Large intestine (tissue), 3 donors: ENCODE results near the gene ESYT3. TPM values are rescaled to one million over a fixed set of nuclear protein-coding genes. Genes with fewer than 3 reads are reported as not detected.
"Not testable (repeated sequence)": the region's sequence is repeated elsewhere in the genome, so short reads cannot be mapped to it uniquely, and the experiment has no call there.

Experiments
- DNase-seq, 2 donors: peaks; one replicate each; pipeline versions ENCODE4 v3.0.0 to v3.0.0-alpha.2; 2013
- H3K27ac ChIP-seq: one replicate; pipeline ENCODE4 v1.5.1; 2013; ENCODE audit warnings: low read length
- H3K27me3 ChIP-seq: 2 replicates; pipeline ENCODE4 v1.6.1; 2013; ENCODE audit warnings: low read length; ENCODE audit not compliant: control insufficient read depth, insufficient read depth
- H3K36me3 ChIP-seq: 2 replicates; pipeline ENCODE4 v1.6.1; 2013; ENCODE audit warnings: low read length; ENCODE audit not compliant: control insufficient read depth, insufficient read depth
- H3K4me1 ChIP-seq: one replicate; pipeline ENCODE4 v1.6.1; 2013; ENCODE audit warnings: low read length; ENCODE audit not compliant: control insufficient read depth, insufficient read depth
- H3K4me3 ChIP-seq: one replicate; pipeline ENCODE4 v1.5.1; 2013; ENCODE audit warnings: low read length
- H3K9me3 ChIP-seq: one replicate; pipeline ENCODE4 v1.6.1; 2013; ENCODE audit warnings: mild to moderate bottlenecking, low read depth, low read length, moderate library complexity; ENCODE audit not compliant: control insufficient read depth
- WGBS: methylation state at CpG from one replicate; pipeline ENCODE4 v1.1.5; 2013; ENCODE audit warnings: low lambda C conversion rate; ENCODE audit not compliant: insufficient coverage; 5-methylcytosine and 5-hydroxymethylcytosine counted together
- polyA plus RNA-seq: library from polyadenylated mRNA; unstranded; fragments of 120-200 nt; gene quantifications from one replicate; pipeline ENCODE4 v1.2.1, GENCODE V29; 2013

The ESYT3 gene
- polyA plus RNA-seq, 1 donor: 1.8 TPM

GRCh38 chr3:138511945-138512344 lies 77.5 kb downstream of the ESYT3 start:
- Histone ChIP-seq H3K36me3 (no peaks in the 10 kb centered on the region), H3K4me3 (no peak overlapping the region), H3K4me1 (no peaks in the 10 kb centered on the region), H3K27me3 (no peaks in the 10 kb centered on the region), H3K27ac (no peak overlapping the region), H3K9me3 (no peaks in the 10 kb centered on the region)
- DNase-seq: no peak

GRCh38 chr3:138513090-138513843 lies 78.9 kb downstream of the ESYT3 start:
- no peak for DNase-seq

DNA sequence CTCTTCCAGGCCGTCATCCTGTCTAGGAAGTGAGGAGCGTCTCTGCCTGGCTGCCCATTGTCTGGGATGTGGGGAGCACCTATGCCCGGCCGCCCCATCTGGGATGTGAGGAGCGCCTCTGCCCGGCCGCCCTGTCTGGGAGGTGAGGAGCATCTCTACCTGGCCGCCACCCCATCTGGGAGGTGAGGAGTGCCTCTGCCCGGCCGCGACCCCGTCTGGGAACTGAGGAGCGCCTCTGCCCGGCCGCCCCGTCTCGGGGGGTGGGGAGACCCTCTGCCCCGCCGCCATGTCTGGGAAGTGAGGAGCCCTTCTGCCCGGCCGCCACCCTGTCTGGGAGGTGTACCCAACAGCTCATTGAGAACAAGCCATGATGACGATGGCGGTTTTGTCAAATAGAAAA lies 87.0 kb downstream of the ESYT3 start:
- peaks cover 16% of the 10 kb centered on the region for H3K9me3 ChIP-seq
- H3K4me3 ChIP-seq, H3K36me3 ChIP-seq, H3K27ac ChIP-seq, H3K4me1 ChIP-seq, H3K27me3 ChIP-seq, DNase-seq: not testable (repeated sequence)
- WGBS: no CpG with 5 or more reads among the region's 23 CpGs

More at GRCh38 chr3:138513090-138513843, 78.9 kb downstream of the ESYT3 start:
- no peaks in the 10 kb centered on the region for H3K27me3 ChIP-seq
- H3K4me1 ChIP-seq: no peaks in the 10 kb centered on the region
- H3K27ac ChIP-seq: no peak overlapping the region
- H3K36me3 ChIP-seq: no peaks in the 10 kb centered on the region
- WGBS: no CpG with 5 or more reads among the region's 2 CpGs
- no peak overlapping the region for H3K4me3 ChIP-seq
- H3K9me3 ChIP-seq: peaks cover 5% of the 10 kb centered on the region

Other genes with a start within 250 kb of the ESYT3 start
- gene ARMC8, start 247.3 kb upstream of the ESYT3 start, polyA plus RNA-seq: 30.6 TPM
- gene NME9, start 104.8 kb upstream of the ESYT3 start, polyA plus RNA-seq: 1.4 TPM
- 6.3 TPM for gene MRAS, start 86.0 kb upstream of the ESYT3 start, polyA plus RNA-seq
- 17.8 TPM for gene CEP70, start 159.6 kb downstream of the ESYT3 start, polyA plus RNA-seq
- 14.4 TPM for gene FAIM, start 174.2 kb downstream of the ESYT3 start, polyA plus RNA-seq